ENCODE results near the gene RBAK. TPM values are rescaled to one million over a fixed set of nuclear protein-coding genes. Genes with fewer than 3 reads are reported as not detected.
"Not testable (repeated sequence)": the region's sequence is repeated elsewhere in the genome, so short reads cannot be mapped to it uniquely, and the experiment has no call there.

The RBAK gene
- total RNA-seq, 1 experiment from 2014 or later = 16.2 TPM

DNA sequence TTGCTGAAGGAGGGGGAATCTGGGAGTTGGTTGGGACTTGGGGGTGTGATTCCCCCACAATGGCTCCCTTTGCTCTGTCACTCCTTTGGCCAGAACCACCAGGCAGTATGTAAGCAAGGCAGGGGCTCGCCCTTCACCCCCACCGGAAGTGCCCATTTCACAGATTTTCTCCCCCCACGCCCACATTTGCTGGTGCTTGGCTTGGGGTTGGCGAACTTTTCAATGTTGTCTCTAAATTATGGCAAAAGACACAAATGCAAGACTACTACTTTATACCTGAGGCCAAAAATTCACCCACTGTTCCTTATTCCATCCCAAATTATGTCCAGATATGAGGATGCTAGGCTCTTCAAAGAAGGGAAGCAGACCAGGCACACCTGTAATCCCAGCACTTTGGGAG, 24.5 kb downstream of the RBAK start:
- intact Hi-C loops (cut with micrococcal nuclease) = no loop called here
- POLR2A ChIA-PET = no interaction called here

DNA sequence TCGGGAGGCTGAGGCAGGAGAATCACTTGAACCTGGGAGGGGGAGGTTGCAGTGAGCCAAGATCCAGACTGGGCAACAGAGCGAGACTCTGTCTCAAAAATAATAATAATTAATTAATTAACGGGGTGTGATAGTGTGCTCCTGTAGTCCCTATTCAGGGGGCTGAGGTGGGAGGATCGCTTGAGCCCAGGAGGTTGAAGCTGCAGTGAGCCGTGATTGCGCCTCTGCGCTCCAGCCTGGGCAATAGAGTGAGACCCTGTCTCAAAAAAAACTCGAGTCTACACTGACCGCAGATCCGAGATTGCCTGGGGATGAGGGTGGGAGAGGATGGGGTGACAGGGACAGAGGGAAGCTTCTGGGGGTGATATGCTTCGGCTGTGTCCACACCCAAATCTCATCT, 29.5 kb downstream of the RBAK start:
- ATAC-seq, CTCF ChIA-PET: not testable (repeated sequence)

More for the DNA sequence above, 24.5 kb downstream of the RBAK start:
- Histone ChIP-seq H3K4me3 (replicated peaks in 1 of 2; ENCODE audit: low read depth in 1 of 2, low read length in 2 of 2) (no peak overlapping the region), H2AFZ (ENCODE audit: low read depth, low read length, poor library complexity, severe bottlenecking) (no peak overlapping the region), H3K79me2 (ENCODE audit: insufficient read depth, low read length) (no peaks in the 10 kb centered on the region), H3K9ac (ENCODE audit: low read length) (no peak overlapping the region), H3K4me1 (ENCODE audit: control insufficient read depth in 1 of 2, insufficient read depth in 2 of 2, low read length in 2 of 2) (no peaks in the 10 kb centered on the region), H3K27ac (ENCODE audit: low read depth, low read length) (no peak overlapping the region), H3K9me3 (ENCODE audit: control insufficient read depth in 1 of 2, insufficient read depth in 1 of 2, low read depth in 1 of 2, low read length in 2 of 2) (peaks cover 35 to 38% of the 10 kb centered on the region in 2 experiments), H3K36me3 (ENCODE audit: control insufficient read depth in 1 of 2, insufficient read depth in 2 of 2, low read length in 2 of 2) (peaks cover 0 to 23% of the 10 kb centered on the region in 2 experiments; a peak in 2 of 4 replicates), H3K4me2 (ENCODE audit: low read length) (no peak overlapping the region), H3K27me3 (ENCODE audit: insufficient read depth, low read length) (no peaks in the 10 kb centered on the region), H4K20me1 (ENCODE audit: insufficient read depth) (no peaks in the 10 kb centered on the region), H3K9me2 (ENCODE audit: insufficient read depth) (no peaks in the 10 kb centered on the region)
- DNase-seq (ENCODE audit: low read depth, low spot score) = no peak
- no TSS peak for BruUV-seq (replicated peaks)
- ChIA-PET RAD21 (ENCODE audit: low non-redundant PET in 1 of 2, low total read pairs in 2 of 2, uncharacterized antibody in 2 of 2, unreplicated experiment in 2 of 2) (no interaction called here), CTCF (no interaction called here)
- TF ChIP-seq RAD21 (IDR thresholded peaks at IDR 0.05; ENCODE audit: low read depth) (no peak), POLR2A (IDR thresholded peaks at IDR 0.05; ENCODE audit: borderline replicate concordance, extremely low read depth, insufficient read depth, insufficient read length) (no peak), EZH2phosphoT487 (IDR thresholded peaks at IDR 0.05; ENCODE audit: borderline replicate concordance) (no peak), ZNF274 (IDR thresholded peaks at IDR 0.05; ENCODE audit: low read depth, low read length) (no peak), EZH2 (IDR thresholded peaks at IDR 0.05) (no peak)
- TF ChIP-seq, protein P1, sequence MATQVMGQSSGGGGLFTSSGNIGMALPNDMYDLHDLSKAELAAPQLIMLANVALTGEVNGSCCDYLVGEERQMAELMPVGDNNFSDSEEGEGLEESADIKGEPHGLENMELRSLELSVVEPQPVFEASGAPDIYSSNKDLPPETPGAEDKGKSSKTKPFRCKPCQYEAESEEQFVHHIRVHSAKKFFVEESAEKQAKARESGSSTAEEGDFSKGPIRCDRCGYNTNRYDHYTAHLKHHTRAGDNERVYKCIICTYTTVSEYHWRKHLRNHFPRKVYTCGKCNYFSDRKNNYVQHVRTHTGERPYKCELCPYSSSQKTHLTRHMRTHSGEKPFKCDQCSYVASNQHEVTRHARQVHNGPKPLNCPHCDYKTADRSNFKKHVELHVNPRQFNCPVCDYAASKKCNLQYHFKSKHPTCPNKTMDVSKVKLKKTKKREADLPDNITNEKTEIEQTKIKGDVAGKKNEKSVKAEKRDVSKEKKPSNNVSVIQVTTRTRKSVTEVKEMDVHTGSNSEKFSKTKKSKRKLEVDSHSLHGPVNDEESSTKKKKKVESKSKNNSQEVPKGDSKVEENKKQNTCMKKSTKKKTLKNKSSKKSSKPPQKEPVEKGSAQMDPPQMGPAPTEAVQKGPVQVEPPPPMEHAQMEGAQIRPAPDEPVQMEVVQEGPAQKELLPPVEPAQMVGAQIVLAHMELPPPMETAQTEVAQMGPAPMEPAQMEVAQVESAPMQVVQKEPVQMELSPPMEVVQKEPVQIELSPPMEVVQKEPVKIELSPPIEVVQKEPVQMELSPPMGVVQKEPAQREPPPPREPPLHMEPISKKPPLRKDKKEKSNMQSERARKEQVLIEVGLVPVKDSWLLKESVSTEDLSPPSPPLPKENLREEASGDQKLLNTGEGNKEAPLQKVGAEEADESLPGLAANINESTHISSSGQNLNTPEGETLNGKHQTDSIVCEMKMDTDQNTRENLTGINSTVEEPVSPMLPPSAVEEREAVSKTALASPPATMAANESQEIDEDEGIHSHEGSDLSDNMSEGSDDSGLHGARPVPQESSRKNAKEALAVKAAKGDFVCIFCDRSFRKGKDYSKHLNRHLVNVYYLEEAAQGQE (IDR thresholded peaks at IDR 0.05; ENCODE audit: low read depth) = no peak
- ATAC-seq = no peak

More for the DNA sequence above, 29.5 kb downstream of the RBAK start:
- H3K9me3 ChIP-seq (ENCODE audit: control insufficient read depth in 1 of 2, insufficient read depth in 1 of 2, low read depth in 1 of 2, low read length in 2 of 2); H4K20me1 ChIP-seq (ENCODE audit: insufficient read depth); BruUV-seq (replicated peaks); POLR2A ChIA-PET; DNase-seq (ENCODE audit: low read depth, low spot score); H3K9me2 ChIP-seq (ENCODE audit: insufficient read depth); H3K4me3 ChIP-seq (replicated peaks in 1 of 2; ENCODE audit: low read depth in 1 of 2, low read length in 2 of 2); H2AFZ ChIP-seq (ENCODE audit: low read depth, low read length, poor library complexity, severe bottlenecking); H3K36me3 ChIP-seq (ENCODE audit: control insufficient read depth in 1 of 2, insufficient read depth in 2 of 2, low read length in 2 of 2); H3K79me2 ChIP-seq (ENCODE audit: insufficient read depth, low read length); H3K27ac ChIP-seq (ENCODE audit: low read depth, low read length); H3K4me1 ChIP-seq (ENCODE audit: control insufficient read depth in 1 of 2, insufficient read depth in 2 of 2, low read length in 2 of 2); RAD21 ChIA-PET (ENCODE audit: low non-redundant PET in 1 of 2, low total read pairs in 2 of 2, uncharacterized antibody in 2 of 2, unreplicated experiment in 2 of 2); H3K4me2 ChIP-seq (ENCODE audit: low read length); H3K9ac ChIP-seq (ENCODE audit: low read length); H3K27me3 ChIP-seq (ENCODE audit: insufficient read depth, low read length); intact Hi-C loops (cut with micrococcal nuclease): not testable (repeated sequence)
